Endothelial cell of umbilical vein (primary cell): ENCODE measurements around the gene CCN6. TPM values are rescaled to one million over a fixed set of nuclear protein-coding genes. Genes with fewer than 3 reads are reported as not detected.
A peak's percentile ranks its signal among the peaks of the same experiment; 100 is the strongest.

Experiments used
- BruUV-seq: library from RNA; stranded (reverse); fragments of 400-500 nt; replicated peaks from 2 replicates; lab custom pipeline; 2021; lab: Mats Ljungman, UMichigan
- CTCF ChIA-PET: fragments of 300-600, 350-600 bp; sonication (Branson Sonifier 250); formaldehyde crosslinking; loops from one replicate; lab custom pipeline; 2021; ENCODE audit warnings: antibody characterized with exemption, inconsistent platforms; lab: Charles Lee
- POLR2A ChIA-PET: fragments of 300-600, 350-600 bp; sonication (Branson Sonifier 250); formaldehyde crosslinking; loops from one replicate; lab custom pipeline; 2021; ENCODE audit warnings: antibody characterized with exemption, inconsistent platforms; lab: Charles Lee
- DNase-seq: peaks from one replicate; pipeline ENCODE4 v3.0.0-alpha.2; 2011; ENCODE audit warnings: low read depth, low spot score
- FAIRE-seq: peaks from 2 replicates; lab custom pipeline; 2011; peaks lifted over from hg19 to GRCh38; lab: Jason Lieb, UNC
- H2AFZ ChIP-seq: 2 replicates; pipeline ENCODE4 v1.6.0; 2012; ENCODE audit warnings: low read depth, low read length, control low read depth, inconsistent platforms
- H3K27ac ChIP-seq: 2 replicates; pipeline ENCODE4 v1.5.1; 2011; ENCODE audit warnings: low read depth, mild to moderate bottlenecking, control low read depth, low read length, moderate library complexity; ENCODE audit not compliant: insufficient read depth
- H3K27me3 ChIP-seq, 2 experiments: 2 replicates each; pipeline versions ENCODE4 v1.6.0 to v1.6.1; 2011; ENCODE audit warnings: low read length in 2 of 2, mixed read lengths in 1 of 2; ENCODE audit not compliant: control insufficient read depth in 2 of 2, insufficient read depth in 2 of 2
- H3K36me3 ChIP-seq, 2 experiments: 2 replicates in 1 of 2; 3 replicates in 1 of 2; pipeline ENCODE4 v1.5.1; 2011; ENCODE audit warnings: low read length in 2 of 2, mild to moderate bottlenecking in 1 of 2, moderate library complexity in 1 of 2; ENCODE audit not compliant: control insufficient read depth in 2 of 2, insufficient read depth in 2 of 2; ENCODE audit errors: extremely low read depth in 1 of 2
- H3K4me1 ChIP-seq: 3 replicates; pipeline ENCODE4 v1.5.1; 2011; ENCODE audit warnings: mild to moderate bottlenecking, low read length; ENCODE audit not compliant: control insufficient read depth, insufficient read depth; ENCODE audit errors: extremely low read depth
- H3K4me2 ChIP-seq: 2 replicates; pipeline ENCODE4 v1.6.1; 2011; ENCODE audit warnings: low read length, control low read depth, mixed read lengths; ENCODE audit not compliant: insufficient read depth
- H3K4me3 ChIP-seq, 3 experiments: fragments of 200-600 bp in 1 of 3; sonication (generic), shearing (Covaris generic) in 1 of 3; replicated peaks in 1 of 3; 2 replicates each; pipeline ENCODE4 v1.5.1; 2011 to 2016; ENCODE audit warnings: control low read depth in 3 of 3, low read length in 3 of 3, mild to moderate bottlenecking in 2 of 3, inconsistent platforms in 1 of 3, low read depth in 1 of 3, moderate library complexity in 1 of 3; ENCODE audit not compliant: insufficient read depth in 1 of 3
- H3K79me2 ChIP-seq: 2 replicates; pipeline ENCODE4 v1.6.0; 2012; ENCODE audit warnings: low read length, inconsistent platforms; ENCODE audit not compliant: control insufficient read depth, insufficient read depth
- H3K9ac ChIP-seq: replicated peaks from 2 replicates; pipeline ENCODE3; 2011; ENCODE audit warnings: low read length, control low read depth; ENCODE audit not compliant: insufficient read depth; ENCODE audit errors: extremely low read depth
- H3K9me1 ChIP-seq: replicated peaks from 3 replicates; pipeline ENCODE4 v1.6.0; 2011; ENCODE audit warnings: mild to moderate bottlenecking, low read length; ENCODE audit not compliant: control insufficient read depth, insufficient read depth; ENCODE audit errors: extremely low read depth
- H3K9me3 ChIP-seq: replicated peaks from 2 replicates; pipeline ENCODE4 v1.5.1; 2012; ENCODE audit warnings: low read length, inconsistent platforms; ENCODE audit not compliant: control insufficient read depth, insufficient read depth
- H4K20me1 ChIP-seq: replicated peaks from 2 replicates; pipeline ENCODE3; 2011; ENCODE audit warnings: mild to moderate bottlenecking, low read length; ENCODE audit not compliant: control insufficient read depth, insufficient read depth; ENCODE audit errors: extremely low read depth
- FOS ChIP-seq: IDR thresholded peaks from 2 replicates; pipeline ENCODE4 v1.6.1; 2011; ENCODE audit warnings: mild to moderate bottlenecking, low read length, moderate library complexity, borderline replicate concordance; ENCODE audit not compliant: insufficient read depth
- GATA2 ChIP-seq: IDR thresholded peaks from 2 replicates; pipeline ENCODE4 v1.7.0; 2011; ENCODE audit warnings: low read depth, mild to moderate bottlenecking, moderate library complexity, mixed read lengths, low read length; ENCODE audit not compliant: insufficient read length, insufficient read depth
- MYC ChIP-seq: IDR thresholded peaks from one replicate; pipeline ENCODE4 v1.6.1; 2011; ENCODE audit warnings: mild to moderate bottlenecking, low read depth, low read length
- POLR2A ChIP-seq: IDR thresholded peaks from 2 replicates; pipeline ENCODE4 v1.6.1; 2012; ENCODE audit warnings: low read depth, mild to moderate bottlenecking, control low read depth, low read length
- dilution Hi-C: fragments of 300-500 bp; cut with MboI; formaldehyde crosslinking; loops from one replicate; pipeline ENCODE4 v1.15.0; 2019; ENCODE audit warnings: low sequenced_read_pairs; ENCODE audit not compliant: extremely low pct_ligation_motif_present
- intact Hi-C: fragments of 100-400 bp; cut with micrococcal nuclease; formaldehyde crosslinking; loops from one replicate; pipeline ENCODE4 v1.10.0; 2022
- polyA plus RNA-seq, 4 experiments: library from polyadenylated mRNA; depleted of rRNA in 3 of 4; stranded (reverse) in 3 of 4; unstranded in 1 of 4; fragments of >200 nt; gene quantifications; 2 replicates each; pipeline versions ENCODE4 v1.2.1 to v1.2.3, GENCODE V29; 2011 to 2012; ENCODE audit warnings: missing spikeins in 1 of 4
- total RNA-seq: library from RNA; stranded (reverse); gene quantifications from 2 replicates; pipeline ENCODE4 v1.2.3, GENCODE V29; 2021
- TF ChIP-seq, protein P1 (sequence below), 2 donors: IDR thresholded peaks; 1 replicate in 1 of 2; 2 replicates in 1 of 2; pipeline ENCODE4 v1.5.1; 2011; ENCODE audit warnings: low read length in 2 of 2, mild to moderate bottlenecking in 2 of 2, moderate library complexity in 2 of 2, control low read depth in 1 of 2, inconsistent platforms in 1 of 2, low read depth in 1 of 2; ENCODE audit not compliant: insufficient read depth in 1 of 2; ENCODE audit errors: extremely low read depth in 1 of 2
- TF ChIP-seq, protein P2 (sequence below): IDR thresholded peaks from 2 replicates; pipeline ENCODE4 v1.6.1; 2011; ENCODE audit not compliant: insufficient read depth, insufficient read length

CCN6 gene
- total and polyA plus RNA-seq, 2 donors (not counting 3 experiments of a cell fraction or from before 2014, with no cell fraction given): not detected

DNA sequence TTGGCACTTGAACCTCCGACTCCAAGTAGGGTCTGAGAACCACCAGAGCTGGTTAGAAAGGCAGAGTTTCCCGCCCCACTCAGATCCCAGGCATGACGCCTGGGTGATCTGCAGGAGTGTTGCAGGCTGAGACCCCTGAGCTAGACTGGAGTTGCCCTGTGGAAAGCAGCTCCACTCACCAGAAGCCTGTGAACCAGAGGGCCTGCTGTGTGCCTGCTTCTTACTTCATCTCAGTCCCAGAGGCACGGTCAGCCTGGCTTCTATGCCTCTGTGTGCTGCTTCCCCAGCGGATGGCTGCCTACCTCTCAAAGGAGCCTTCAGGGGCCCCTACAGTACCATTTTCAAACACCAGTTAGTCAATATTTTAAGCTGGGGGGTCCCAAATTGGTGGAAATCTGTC is 15.6 kb upstream of the CCN6 start:
- H4K20me1 ChIP-seq: no peaks in the 10 kb centered on the region
- H3K4me3 ChIP-seq: no peak overlapping the region
- H2AFZ ChIP-seq: peak overlapping the region; percentile 2
- TSS peak; percentile 81 for BruUV-seq
- H3K79me2 ChIP-seq: no peaks in the 10 kb centered on the region
- H3K27me3 ChIP-seq: no peaks in the 10 kb centered on the region
- ChIA-PET CTCF (interaction anchor here (0.8 to 2.0 kb wide), 9 partner anchors 18 to 390 kb away, joined by 3 to 13 read pairs (median 3); no protein-coding TSS in a partner anchor), POLR2A (interaction anchor here (0.7 kb wide), 1 partner anchor 30 kb away, joined by 3 read pairs; no protein-coding TSS in a partner anchor)
- DNase-seq (no peak), FAIRE-seq (no peak)
- H3K27ac ChIP-seq: peak overlapping the region; percentile 87
- TF ChIP-seq MYC: no peak
- no peak for TF ChIP-seq GATA2
- TF ChIP-seq, protein P1, sequence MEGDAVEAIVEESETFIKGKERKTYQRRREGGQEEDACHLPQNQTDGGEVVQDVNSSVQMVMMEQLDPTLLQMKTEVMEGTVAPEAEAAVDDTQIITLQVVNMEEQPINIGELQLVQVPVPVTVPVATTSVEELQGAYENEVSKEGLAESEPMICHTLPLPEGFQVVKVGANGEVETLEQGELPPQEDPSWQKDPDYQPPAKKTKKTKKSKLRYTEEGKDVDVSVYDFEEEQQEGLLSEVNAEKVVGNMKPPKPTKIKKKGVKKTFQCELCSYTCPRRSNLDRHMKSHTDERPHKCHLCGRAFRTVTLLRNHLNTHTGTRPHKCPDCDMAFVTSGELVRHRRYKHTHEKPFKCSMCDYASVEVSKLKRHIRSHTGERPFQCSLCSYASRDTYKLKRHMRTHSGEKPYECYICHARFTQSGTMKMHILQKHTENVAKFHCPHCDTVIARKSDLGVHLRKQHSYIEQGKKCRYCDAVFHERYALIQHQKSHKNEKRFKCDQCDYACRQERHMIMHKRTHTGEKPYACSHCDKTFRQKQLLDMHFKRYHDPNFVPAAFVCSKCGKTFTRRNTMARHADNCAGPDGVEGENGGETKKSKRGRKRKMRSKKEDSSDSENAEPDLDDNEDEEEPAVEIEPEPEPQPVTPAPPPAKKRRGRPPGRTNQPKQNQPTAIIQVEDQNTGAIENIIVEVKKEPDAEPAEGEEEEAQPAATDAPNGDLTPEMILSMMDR (IDR thresholded peaks at IDR 0.05; ENCODE audit: extremely low read depth in 1 of 2, insufficient read depth in 1 of 2, low read depth in 1 of 2, low read length in 2 of 2): no peak
- TF ChIP-seq, protein P2, sequence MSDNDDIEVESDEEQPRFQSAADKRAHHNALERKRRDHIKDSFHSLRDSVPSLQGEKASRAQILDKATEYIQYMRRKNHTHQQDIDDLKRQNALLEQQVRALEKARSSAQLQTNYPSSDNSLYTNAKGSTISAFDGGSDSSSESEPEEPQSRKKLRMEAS: no peak
- TF ChIP-seq POLR2A: no peak
- TF ChIP-seq FOS: no peak
- H3K9ac ChIP-seq: peak overlapping the region; percentile 53
- dilution Hi-C loops: no loop called here
- peak overlapping the region; percentile 60 for H3K4me2 ChIP-seq
- H3K36me3 ChIP-seq: no peaks in the 10 kb centered on the region
- no peaks in the 10 kb centered on the region for H3K9me3 ChIP-seq
- no peaks in the 10 kb centered on the region for H3K9me1 ChIP-seq
- intact Hi-C loops: no loop called here
- peaks cover 47% of the 10 kb centered on the region for H3K4me1 ChIP-seq
